GM18873 (cell line): Measurements from ENCODE around the gene L3MBTL1.

Experiments used
- ATAC-seq: cut with Tn5 transposase; IDR thresholded peaks from one replicate; pipeline ENCODE4 v1.9.1; 2021; ENCODE audit warnings: mild to moderate bottlenecking, moderate library complexity, moderate number of reproducible peaks; ENCODE audit not compliant: unreplicated experiment, low FRiP score

L3MBTL1 gene

DNA sequence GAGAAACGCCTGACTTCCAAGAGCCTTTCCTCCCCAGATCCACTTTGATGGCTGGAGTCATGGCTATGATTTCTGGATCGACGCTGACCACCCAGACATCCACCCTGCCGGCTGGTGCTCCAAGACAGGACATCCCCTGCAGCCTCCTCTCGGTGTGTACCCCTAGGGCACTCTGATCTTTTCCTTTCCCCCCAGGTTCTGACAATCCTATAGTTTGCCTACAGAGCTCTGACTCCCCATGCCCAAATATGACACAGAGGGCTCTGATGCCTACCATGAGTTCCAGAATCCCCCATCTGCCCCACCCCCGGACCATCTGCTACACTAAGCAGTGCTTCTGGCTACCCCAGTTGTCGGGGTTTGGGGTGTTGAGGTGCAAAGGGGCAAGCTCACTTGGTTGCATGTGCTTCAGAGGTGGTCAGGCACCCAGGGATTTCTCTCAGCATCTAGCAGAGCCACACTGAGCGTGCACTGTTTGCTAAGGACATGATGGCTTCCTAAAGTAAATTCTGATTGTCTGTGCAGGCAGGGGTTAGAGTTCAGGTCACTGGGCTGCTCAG, 27.4 kb downstream of the L3MBTL1 start:
- no peak for ATAC-seq

DNA sequence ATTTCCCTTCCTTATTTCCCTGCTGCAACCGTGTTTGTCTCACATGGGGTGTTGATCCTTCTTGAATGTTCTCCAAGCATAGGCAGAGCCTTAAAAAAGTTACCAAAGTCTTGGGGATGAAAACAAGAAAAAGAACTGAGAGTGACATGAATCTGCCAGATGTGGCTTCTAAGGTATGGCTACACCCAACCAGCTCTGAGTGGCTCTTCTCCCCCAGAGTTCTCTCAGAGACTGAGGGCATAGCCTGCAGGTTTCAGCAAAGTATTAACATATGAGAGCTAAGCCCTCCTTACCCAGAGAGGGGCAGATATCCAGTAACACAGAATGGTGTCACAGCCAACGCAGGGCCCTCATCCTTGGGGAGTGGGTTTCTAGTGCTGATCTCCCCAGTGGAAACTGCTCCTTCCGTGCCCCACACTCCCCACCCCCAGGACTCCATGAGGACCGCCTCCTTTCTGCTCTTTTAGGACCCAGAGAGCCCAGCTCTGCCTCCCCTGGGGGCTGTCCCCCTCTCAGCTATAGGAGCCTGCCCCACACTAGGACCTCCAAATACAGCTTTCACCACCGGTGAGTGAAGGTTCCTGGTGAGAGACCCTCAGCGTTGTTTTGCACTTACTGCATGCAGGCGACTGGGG, 28.0 kb downstream of the L3MBTL1 start:
- no peak for ATAC-seq

DNA sequence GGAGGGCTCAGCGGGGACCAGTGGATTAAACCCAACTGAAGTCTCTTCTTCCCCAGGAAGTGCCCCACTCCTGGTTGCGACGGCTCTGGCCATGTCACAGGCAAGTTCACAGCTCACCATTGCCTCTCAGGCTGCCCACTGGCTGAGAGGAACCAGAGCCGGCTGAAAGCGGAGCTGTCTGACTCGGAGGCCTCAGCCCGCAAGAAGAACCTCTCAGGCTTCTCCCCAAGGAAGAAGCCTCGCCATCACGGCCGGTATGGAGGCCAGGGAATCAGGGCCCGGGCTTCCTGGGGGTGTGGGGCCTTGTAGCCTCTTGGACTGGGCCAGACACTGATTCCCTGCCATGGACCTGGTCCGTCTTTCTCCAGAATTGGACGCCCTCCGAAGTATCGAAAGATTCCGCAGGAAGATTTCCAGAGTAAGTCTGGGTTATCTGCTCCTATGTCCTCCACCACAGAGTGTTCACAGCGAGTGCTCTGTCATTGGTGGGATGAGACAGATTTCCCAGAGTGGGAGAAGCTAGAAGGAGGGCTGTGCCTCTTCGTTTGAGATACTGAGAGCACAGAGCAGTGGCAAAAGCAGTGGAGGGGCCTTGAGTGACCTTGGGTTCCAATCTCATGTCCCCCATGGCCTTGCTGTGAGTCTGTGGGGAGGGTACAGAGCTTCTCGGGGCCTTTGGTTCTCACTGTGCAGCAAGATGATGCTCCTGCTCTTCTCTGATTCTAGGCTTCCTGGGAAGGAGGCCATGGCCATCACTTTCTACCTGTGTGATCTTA, 28.7 kb downstream of the L3MBTL1 start:
- no peak for ATAC-seq

DNA sequence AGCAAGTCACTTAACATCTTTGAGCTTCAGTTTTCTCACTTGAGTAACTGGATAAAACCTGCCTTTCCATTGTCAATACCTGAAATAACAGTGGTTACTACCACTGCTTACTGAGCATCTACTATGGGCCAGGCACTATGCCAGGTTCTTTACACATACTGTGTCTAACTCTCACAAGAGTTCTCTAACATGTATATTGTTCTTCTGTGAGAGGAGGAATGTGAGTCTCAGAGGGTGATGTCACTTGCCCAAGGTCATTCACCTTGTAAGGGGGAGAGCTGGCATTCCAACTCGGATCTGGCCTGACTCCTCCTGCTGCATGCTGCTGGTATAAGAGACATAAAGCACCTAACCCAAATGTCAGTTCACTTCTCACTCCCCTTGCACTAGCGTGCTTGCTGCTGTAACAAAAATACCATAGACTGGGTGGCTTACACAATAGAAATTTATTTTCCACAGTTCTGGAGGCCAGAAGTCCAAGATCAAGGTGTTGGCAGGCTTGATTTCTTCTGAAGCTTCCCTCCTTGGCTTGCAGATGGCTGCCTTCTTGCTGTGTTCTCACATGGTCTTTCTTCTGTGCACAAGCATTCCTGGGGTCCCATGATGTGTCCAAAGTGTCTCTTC, 29.4 kb downstream of the L3MBTL1 start:
- ATAC-seq = no peak

DNA sequence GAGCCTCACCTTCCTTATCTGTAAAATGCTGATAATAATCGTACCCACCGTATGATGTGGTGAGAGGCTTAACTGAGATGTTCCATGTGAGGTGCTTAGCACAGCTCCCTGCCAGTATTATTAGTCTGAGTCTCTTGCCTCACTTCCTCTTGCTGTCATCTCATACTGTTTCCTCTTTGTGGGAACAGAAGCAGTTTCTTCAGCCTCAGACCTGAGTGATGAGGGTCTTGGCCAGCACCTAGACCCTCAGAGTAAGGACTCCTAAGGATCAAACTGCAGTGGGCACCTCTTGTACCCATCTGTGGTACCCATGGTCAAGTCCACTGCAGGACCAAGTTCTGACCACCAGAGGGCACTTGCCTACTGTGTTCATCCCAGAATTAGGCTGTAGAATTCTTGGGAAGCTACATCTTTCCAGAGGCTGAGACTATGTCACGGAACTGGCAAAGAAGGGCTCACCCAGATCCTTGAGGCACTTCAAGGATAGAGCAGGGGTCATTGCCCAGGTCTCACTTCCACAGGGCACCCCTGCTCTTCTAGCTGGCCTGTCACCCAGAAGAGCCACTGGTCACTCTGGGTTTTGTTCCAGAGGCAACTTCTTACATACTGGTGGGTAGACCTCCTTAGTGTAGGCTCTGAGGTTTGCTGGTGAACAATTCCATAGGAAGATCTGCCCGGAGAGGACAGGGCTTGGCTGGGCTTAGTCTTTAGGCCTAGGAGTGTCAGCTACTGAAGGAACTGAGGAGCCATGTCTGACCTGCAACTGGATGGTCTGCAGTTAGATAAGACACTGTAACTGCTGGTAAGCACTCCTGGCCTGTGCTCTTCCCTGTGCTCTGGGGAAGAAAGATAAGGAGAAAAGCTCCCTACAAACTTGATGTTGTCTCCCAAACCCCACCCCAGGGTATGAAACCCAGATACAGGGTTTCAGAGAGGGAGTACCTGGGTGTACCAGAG, 30.7 kb downstream of the L3MBTL1 start:
- ATAC-seq = no peak

DNA sequence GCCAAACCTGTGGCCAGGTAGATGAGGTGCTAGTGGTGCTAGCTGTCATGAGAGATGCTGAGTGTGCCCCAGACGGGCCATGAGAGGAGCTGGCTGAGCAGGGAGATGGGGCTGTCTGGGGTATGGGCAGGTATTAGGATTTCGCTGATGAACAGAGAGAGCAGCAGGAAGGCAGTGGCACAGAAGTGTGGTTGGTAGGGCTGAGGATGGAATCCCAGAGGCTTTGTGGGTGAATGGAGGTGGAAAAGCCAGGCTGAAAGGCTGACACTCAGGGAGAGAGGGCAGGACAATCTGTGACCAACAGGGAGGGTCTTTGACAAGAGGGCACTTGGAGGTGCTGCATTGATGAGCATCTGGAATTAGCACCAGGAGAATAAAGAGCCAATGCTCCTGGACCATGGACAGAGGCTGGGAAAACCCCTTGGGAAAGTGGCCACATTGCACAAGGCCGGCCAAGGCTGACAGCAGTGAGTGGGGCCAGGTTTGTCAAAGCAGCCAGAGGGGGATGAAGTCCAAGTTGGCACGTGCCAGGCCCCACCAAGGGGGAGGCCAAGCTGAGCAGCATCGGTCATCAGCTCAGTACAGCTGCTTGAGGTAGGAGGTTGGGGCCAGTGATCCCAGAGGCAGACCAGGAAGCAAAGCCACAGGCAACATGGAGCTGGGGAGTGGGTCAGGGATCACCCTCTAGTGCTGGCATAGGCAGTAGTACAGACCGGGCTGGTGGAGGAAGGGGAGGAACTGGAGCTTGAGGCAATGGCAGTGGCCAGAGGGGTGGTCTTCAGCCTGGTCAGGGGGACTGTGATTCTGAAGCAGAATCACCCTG, 31.6 kb downstream of the L3MBTL1 start:
- ATAC-seq = no peak

DNA sequence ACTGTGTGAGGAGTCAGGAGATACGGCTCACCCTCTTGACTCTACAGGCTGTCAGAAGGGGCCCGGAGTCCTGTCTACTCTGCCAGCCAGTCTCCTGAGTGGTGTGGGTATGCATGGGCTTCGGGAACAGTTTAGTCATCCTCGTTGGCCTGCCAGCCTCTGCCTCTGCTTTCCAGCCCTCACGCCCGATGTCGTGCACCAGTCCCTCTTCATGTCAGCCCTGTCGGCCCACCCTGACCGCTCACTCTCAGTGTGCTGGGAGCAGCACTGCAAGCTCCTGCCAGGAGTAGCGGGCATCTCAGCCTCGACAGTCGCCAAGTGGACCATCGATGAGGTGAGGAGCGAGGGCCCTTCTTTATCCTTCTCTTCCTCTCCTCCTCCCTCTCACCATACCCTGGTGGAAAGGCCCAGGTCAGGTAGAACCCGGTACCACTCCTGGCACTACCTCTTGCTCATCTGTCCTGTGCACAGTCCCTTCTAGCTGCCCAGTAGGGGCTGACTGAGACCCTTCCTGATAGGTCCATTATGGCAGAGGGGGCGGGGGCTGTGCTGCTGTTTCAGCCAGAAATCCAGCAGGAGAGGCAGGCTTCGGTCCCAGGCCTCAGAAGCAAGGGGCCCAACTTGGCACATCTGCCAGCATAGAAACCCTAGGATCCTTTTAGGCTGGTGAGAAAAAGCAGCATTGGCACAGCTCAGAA, 32.6 kb downstream of the L3MBTL1 start:
- no peak for ATAC-seq

DNA sequence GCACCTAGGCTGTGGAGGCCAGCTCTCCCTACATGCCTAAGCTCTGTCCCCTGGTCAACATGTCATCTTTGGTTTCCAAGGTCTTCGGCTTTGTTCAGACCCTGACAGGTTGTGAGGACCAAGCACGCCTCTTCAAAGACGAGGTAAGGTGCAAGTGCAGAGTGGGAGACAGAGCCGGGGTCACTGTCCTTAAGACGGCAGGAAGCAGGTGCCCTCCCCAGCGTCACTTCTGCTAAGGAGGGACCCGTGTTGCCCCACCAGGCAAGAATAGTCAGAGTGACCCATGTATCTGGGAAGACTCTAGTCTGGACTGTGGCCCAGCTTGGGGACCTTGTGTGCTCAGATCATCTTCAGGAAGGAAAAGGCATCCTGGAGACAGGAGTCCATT, 33.2 kb downstream of the L3MBTL1 start:
- ATAC-seq = no peak

DNA sequence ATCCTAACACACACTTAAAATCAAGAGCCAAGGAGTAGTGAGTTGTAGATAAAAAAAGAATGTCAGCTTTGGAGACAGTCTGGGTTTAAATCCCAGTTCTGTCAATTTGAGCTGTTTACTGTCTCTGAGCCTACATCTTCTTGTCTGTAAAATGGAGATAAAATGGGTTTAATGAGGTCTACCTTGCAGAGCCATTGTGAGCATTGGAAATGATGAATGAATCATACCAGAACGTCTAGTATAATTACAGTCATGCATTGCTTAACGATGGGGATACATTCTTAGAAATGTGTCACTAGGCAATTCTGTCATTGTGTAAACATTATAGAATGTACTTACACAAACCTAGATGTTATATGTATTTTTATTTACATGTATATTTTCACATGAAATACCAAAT, 33.7 kb downstream of the L3MBTL1 start:
- ATAC-seq = no peak

DNA sequence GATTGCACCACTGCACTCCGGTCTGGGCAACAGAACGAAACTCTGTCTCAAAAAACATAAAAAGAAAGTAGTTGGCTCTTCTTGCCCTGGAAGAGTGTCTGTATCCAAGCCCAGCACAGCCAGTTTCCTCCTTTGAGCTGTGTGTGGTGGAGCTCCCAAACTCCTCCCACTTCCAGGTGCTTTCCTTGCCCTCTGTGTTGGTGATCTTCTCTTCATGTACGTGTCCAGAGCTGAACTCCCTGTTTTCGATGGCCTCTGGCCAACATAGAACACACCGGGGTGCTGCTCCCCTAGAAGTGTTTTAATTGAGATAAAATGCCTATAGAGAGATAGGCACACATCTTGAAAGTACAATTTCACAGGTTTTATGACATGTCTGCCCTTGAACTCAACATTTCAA, 34.7 kb downstream of the L3MBTL1 start:
- ATAC-seq = no peak

DNA sequence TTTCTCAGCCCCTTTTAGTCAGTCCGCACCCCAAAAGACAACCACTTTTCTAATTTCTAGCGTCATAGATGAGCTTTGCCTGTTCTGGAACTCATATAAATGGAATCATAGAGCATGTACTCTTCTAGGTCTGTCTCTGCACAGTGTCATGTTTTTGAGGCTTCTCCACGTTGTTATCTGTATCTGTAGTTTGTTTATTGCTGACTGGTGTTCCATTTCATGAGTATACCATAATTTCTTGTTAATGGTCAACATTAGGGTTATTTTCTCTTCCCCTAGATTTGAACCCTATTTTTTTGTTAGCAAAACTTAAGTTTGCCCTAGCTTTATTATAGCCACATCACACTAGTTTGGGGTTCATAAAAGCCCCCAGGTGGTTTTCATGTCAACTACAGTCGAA, 35.2 kb downstream of the L3MBTL1 start:
- ATAC-seq = no peak

DNA sequence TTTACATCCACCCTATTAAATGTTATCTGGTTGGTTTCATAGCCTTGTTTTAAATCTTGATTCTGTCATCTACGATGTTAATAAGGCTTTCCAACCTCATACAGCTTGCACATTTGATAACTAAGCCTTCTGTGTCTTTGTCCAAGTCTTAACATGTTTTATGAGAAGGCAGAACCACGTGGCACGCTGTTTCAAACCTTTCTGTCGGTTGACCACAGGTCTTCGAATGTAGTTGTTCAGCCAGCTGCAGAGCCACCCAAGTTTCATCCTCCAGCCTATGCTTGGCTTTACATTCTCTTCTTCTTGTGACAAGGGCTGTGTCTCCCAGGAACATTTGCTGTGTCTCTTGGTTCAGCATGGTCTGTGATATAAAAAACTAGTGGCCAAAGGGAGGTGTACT, 35.6 kb downstream of the L3MBTL1 start:
- ATAC-seq = no peak

DNA sequence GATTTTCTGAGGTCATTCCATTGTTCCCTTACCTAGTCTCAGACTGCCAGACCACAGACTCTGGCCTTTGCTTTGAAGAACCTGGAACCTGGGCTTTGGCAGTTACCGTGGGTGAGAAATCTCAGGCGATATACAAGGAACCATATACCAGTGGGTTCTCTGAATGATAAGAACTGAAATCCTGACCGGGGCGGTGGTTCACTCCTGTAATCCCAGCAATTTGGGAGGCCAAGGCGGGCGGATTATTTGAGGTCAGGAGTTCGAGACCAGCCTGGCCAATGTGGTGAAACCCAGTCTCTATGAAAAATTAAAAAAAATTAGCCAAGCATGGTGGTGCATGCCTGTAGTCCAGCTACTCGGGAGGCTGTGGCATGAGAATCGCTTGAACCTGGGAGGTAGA, 37.0 kb downstream of the L3MBTL1 start:
- no peak for ATAC-seq

DNA sequence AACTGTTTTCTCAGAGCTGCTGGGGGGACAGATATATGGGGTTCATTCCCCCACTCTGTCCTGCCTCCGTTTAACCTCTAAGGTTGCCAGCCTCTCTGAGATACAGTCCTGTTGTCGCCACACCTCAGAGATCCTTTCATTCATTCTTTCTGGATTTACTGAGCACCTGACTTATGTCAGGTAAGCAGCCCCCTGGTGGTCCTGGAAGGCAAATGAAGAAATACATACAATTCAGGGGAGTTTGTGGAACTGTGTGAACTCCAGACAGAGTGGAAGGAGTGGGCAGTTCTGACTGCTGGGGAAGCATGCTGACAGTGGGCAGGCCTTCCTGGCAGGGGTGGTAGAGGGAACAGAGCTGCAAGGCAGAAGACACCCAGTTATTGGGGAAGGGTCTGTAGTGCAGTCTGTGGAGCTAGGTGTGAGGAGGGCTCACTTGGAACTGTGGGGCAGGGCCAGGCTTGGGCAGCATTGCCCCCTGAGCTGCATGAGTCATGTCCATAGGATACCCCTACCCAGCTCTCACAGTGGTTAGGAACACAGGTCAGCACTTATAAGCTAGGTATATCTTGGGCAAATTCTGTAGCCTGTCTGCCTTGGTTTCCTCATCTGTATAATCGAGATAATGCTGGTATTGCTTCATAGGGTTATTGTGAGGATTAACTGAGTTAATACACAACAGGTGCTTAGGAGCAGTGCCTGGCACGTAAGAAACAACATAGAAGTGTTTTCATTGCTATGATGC, 38.5 kb downstream of the L3MBTL1 start:
- ATAC-seq = no peak

DNA sequence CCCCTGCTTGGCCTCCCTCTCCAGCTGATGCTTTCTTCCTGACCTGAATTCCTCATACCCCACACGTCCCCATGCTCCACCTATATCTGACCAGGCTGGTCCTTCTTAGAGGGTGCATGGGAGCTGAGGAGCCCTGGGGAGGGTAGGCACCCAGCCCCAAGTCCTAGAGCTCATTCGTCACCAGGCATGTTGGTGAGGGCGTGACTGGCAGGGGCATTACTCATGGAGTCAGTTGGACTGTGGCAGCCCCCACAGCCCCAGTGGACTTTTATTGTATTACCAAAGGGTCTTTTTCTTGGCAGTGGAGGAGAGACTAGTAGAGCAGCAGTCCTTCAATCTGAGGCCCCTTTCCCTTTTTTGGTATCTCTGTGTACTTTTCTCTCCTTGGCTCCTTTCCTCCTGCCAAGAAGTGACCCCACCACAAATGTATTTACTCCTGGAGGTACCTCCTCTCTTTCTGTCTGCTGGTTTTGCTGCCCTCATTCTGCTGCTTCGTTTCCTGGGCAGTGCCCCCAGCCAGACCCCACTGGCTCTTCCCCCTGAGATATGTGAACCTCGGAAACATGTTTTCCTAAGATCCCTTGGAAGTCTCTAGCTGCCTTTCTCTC, 40.9 kb downstream of the L3MBTL1 start:
- ATAC-seq = no peak

DNA sequence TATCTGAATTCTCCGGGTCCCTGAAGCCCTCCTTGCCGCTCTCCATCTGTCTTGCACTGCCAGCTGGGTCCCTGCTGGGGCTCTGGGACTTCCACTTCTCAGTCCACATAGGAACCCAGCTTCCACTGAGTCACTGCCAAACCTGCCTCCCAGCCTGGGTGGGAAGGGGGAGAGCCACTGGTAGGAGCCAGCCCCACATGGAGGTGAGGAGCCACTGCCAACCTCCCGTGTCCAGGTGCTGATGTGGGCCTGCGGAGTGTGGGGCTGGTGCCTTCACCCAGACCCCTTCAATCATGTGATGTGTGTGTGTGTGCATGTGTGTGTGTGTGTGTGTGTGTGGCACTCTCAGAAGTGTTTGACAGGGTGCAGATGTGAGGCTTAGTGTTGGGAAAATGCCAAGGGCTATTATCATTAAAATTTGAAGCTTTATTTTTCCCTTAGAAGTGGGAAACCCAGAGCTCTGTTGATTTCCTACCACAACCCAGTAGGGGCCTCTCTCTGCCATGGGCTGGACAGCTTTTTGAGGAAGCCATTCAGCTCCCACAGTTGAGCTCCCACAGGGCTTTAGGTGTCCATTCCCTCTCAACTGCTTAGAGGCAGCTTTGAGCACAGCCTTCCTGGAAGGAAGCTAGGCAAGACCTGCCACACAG, 42.0 kb downstream of the L3MBTL1 start:
- ATAC-seq = no peak

DNA sequence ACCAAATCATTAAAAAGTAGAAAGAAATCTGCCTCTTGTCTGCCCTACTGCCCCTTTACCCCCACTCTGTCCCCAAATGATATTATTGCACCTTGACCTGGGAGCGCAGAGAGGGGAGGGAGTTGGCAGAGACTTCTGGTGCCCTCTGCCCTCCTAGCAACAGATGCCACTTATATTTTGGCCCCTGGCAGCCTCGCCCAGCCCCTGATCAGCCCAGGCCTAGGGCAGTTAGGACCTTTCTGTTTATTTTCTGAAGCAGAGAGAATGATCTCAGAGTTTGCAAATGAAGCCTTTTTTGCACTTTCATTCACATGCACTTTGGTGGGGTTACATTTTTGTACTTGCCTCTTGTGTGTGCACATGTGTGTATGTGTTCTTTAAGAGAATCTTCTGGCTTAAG, 43.0 kb downstream of the L3MBTL1 start:
- no peak for ATAC-seq
